CD4-positive, alpha-beta T cell treated with Interferon alpha-2 for 1 hour (primary cell): ENCODE results near the gene BMPR2.

Experiments
- DNase-seq, 2 donors: peaks; one replicate each; pipeline ENCODE4 v3.0.0-alpha.2; 2020 to 2022

Gene BMPR2

DNA sequence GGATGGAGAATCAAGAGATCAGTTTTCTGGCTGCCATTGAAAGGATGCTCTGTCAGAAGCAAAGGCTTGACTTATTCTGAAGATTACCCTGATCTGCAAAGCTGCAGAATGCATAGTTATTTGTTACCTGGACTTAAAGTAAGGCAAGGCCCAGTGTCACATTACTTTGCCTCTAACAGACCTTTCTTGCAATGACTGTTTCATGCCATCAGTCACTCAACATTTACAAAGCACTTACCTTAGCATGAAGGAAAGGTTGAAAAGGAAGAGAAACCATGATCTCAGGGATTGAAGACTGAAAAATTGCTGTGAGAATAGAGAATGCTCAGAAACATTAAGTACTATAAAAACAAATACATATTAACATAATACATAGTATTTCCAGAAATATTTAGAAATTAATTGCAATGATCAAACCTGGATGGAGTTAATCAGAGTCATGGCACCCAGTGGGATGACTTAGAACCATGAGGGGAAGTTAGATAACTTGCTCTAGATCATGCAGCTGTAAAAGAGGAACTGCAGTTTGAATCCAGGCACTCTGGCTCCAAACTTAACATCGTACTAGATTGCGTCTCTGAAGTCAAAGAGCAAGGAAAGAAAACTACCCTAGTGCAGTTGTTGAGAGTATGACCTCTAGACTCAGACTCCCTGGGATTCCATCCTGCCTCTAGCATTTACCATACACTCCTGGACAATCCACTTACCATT lies 232.2 kb downstream of the BMPR2 start:
- DNase-seq: peak in 1 of 2 donors; percentile 7

DNA sequence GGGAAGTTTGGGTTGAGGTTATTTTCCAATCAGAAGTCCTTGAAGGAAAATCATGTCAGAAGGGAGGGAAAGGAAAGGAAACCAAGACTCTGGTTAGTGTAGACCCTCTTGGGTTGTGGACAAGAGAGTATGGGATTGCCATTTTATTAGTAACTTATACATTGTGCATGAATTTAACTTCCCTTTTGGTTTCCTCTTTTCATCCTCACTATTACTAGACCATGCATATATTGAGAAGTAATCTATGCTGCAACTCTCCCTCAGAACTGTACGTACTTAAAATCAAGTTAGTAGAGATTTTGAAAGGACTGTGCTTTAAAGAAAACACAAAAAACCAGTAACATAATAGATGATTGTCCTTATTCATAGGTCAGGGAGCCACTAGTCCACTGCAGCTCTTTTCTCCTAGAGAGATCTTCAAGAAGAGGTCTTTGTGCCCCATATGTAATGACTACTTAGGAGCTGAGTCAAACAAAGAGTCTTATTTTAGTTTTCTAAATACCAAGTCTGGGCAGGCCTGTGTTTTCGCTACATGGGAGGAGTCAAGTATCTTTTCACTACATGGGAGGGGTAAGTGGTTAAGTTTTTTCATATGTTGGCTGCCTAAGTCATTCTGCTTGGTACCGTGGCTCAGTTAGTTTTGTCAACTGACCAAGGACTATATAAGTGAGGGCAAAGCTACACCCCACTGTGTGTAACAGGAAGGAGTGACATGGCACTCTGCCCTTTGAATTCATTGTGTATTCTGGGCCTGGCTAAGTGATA lies 233.4 kb downstream of the BMPR2 start:
- no peak for DNase-seq

DNA sequence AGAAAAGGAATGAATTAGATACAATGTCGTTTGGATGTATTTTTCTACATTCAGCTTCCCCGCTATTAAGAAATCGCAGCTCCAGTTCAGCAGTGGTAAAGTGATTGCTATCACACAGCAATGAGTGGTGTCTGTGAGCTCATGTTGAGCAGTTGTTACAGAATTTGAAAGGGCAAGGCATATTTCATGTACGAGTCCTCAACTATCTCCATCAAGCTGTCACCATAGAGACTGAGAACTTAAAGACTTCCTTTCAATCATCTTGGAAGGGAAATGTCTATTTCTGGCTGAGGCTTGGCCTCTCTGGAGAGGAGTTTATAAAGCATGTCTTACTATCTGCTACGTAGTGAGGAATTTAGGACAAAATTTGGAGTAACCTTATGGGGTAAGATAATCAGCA lies 234.3 kb downstream of the BMPR2 start:
- DNase-seq: no peak

DNA sequence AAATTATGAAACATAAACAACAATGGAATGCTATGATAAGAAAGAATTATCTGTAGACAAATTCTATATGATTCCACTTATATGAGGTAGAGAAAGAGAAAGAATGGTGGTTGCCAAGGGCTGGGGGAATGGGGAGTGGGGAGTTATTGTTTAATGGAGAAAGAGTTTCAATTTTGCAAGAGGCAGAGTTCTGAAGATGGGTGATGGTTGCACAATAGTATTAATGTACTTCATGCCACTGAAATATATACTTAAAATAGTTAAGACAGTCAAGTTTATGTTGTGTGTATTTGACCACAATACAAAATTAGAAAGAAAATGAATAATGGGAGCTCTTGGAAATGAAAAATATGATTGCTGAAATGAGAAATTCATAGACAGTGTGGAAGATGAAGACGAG lies 236.0 kb downstream of the BMPR2 start:
- DNase-seq: no peak

DNA sequence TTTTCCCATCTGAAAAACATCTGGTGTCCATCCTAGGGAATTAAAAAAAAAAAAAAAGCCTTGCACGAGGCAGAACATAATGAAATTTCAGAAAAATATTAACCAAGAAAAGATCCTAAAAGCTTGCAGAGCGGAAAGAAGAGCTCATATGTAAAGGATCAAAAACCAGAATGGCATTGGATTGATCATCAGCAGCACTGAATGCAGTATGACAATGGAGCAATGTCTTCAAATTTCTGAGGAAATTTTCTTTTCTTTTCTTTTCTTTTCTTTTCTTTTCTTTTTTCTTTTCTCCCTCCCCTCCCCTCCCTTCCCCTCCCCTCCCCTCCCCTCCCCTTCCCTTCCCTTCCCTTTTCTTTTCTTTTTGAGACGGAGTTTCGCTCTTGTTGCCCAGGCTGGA lies 237.4 kb downstream of the BMPR2 start:
- no peak for DNase-seq
